Glomerular endothelial cell (primary cell): ENCODE results near the gene XAB2. TPM values are rescaled to one million over a fixed set of nuclear protein-coding genes. Genes with fewer than 3 reads are reported as not detected.

Source experiments
- DNase-seq: peaks from one replicate; pipeline ENCODE4 v3.0.0-alpha.2; 2011; ENCODE audit warnings: low read depth, low spot score; ENCODE audit errors: extremely low read depth
- total RNA-seq: library from RNA; depleted of rRNA; stranded (reverse); fragments of >200 nt; gene quantifications from 2 replicates; pipeline ENCODE4 v1.2.3, GENCODE V29; 2015

The XAB2 gene
- total RNA-seq, 1 donor from 2014 or later: 46.3 TPM

- no peak for DNase-seq
Measured at GRCh38 chr19:7633698-7634097, 4.4 kb upstream of the XAB2 start, which contains the start of gene PCP2. TSS of gene PCP2 (minus strand) at chr19:7633719. CDS start at chr19:7633457, 262 bp downstream.

GRCh38 chr19:7632340-7633203, 3.2 kb upstream of the XAB2 start:
- no peak for DNase-seq

- no peak for DNase-seq
Measured at GRCh38 chr19:7631577-7631976, 2.2 kb upstream of the XAB2 start.

GRCh38 chr19:7628589-7629311, 595 bp downstream of the XAB2 start:
- DNase-seq: no peak

GRCh38 chr19:7627166-7627565, 2.2 kb downstream of the XAB2 start:
- no peak for DNase-seq

GRCh38 chr19:7625763-7626372, 3.5 kb downstream of the XAB2 start:
- no peak for DNase-seq

GRCh38 chr19:7624810-7625209, 4.5 kb downstream of the XAB2 start:
- no peak for DNase-seq

GRCh38 chr19:7623725-7624603, 5.4 kb downstream of the XAB2 start:
- no peak for DNase-seq

- no peak for DNase-seq
Measured at GRCh38 chr19:7622933-7623685, 6.2 kb downstream of the XAB2 start.

- no peak for DNase-seq
Measured at GRCh38 chr19:7620442-7621412, 8.6 kb downstream of the XAB2 start.

- DNase-seq: no peak
Measured at GRCh38 chr19:7619671-7620441, 9.5 kb downstream of the XAB2 start.

GRCh38 chr19:7618771-7619510, 10.4 kb downstream of the XAB2 start:
- no peak for DNase-seq

GRCh38 chr19:7618348-7618747, 11.0 kb downstream of the XAB2 start:
- DNase-seq: no peak

- DNase-seq: no peak
Measured at GRCh38 chr19:7617735-7618134, 11.6 kb downstream of the XAB2 start.

GRCh38 chr19:7617172-7617571, 12.2 kb downstream of the XAB2 start:
- DNase-seq: no peak

GRCh38 chr19:7614859-7615741, 14.2 kb downstream of the XAB2 start:
- DNase-seq: no peak
